HG03066 (cell line): ENCODE data around the gene ZNF655.

Source experiments
- ATAC-seq: cut with Tn5 transposase; IDR thresholded peaks from one replicate; pipeline ENCODE4 v1.9.1; 2021; ENCODE audit warnings: low read depth; ENCODE audit not compliant: unreplicated experiment

The ZNF655 gene

GRCh38 chr7:99601656-99602310 is 43.3 kb downstream of the ZNF655 start:
- ATAC-seq: no peak

GRCh38 chr7:99605527-99605926 is 47.1 kb downstream of the ZNF655 start:
- no peak for ATAC-seq

- ATAC-seq: no peak
Observed at GRCh38 chr7:99606531-99606930, 48.1 kb downstream of the ZNF655 start.

- ATAC-seq: no peak
Observed at GRCh38 chr7:99607548-99607947, 49.1 kb downstream of the ZNF655 start.

- no peak for ATAC-seq
Observed at GRCh38 chr7:99614495-99614894, 56.1 kb downstream of the ZNF655 start.

GRCh38 chr7:99615989-99616358 is 57.5 kb downstream of the ZNF655 start:
- no peak for ATAC-seq

- ATAC-seq: peak; percentile 83
Observed at GRCh38 chr7:99616359-99617191, 58.1 kb downstream of the ZNF655 start, which contains the start of gene ZSCAN25. ZSCAN25 (plus strand) TSS chr7:99616946; CDS start chr7:99619607, 2,661 bp downstream.

GRCh38 chr7:99617192-99617781 is 58.8 kb downstream of the ZNF655 start:
- no peak for ATAC-seq

GRCh38 chr7:99618726-99619125 is 60.3 kb downstream of the ZNF655 start:
- no peak for ATAC-seq

GRCh38 chr7:99619571-99620130 is 61.2 kb downstream of the ZNF655 start:
- ATAC-seq: no peak

- ATAC-seq: no peak
Observed at GRCh38 chr7:99621271-99621670, 62.8 kb downstream of the ZNF655 start.

- no peak for ATAC-seq
Observed at GRCh38 chr7:99622596-99622995, 64.2 kb downstream of the ZNF655 start.

GRCh38 chr7:99623091-99623693 is 64.8 kb downstream of the ZNF655 start:
- no peak for ATAC-seq

- no peak for ATAC-seq
Observed at GRCh38 chr7:99623702-99624447, 65.4 kb downstream of the ZNF655 start.

GRCh38 chr7:99624484-99624883 is 66.0 kb downstream of the ZNF655 start:
- no peak for ATAC-seq

- ATAC-seq: no peak
Observed at GRCh38 chr7:99625321-99625720, 66.9 kb downstream of the ZNF655 start.

- no peak for ATAC-seq
Observed at GRCh38 chr7:99625961-99626360, 67.5 kb downstream of the ZNF655 start.
